A549 (cell line): ENCODE data around the gene GPHB5. TPM values are rescaled to one million over a fixed set of nuclear protein-coding genes. Genes with fewer than 3 reads are reported as not detected.

ENCODE experiments used
- ATAC-seq, 2 experiments: fragments of 200-7000 bp in 1 of 2; fragments of >200 bp in 1 of 2; cut with Nextera tagmentation in 1 of 2; cut with Tn5 transposase in 1 of 2; 3 replicates each; pipeline versions ENCODE4 v1.8.0 to v1.9.1; 2018 to 2020; ENCODE audit warnings: mild to moderate bottlenecking in 1 of 2, moderate library complexity in 1 of 2
- CTCF ChIA-PET: fragments of 300-600 bp; sonication (Branson Sonifier 250); formaldehyde crosslinking; extraction: SDS; loops from one replicate; lab custom pipeline; 2021; ENCODE audit warnings: antibody characterized with exemption, inconsistent platforms; lab: Yijun Ruan, JAX
- POLR2A ChIA-PET: fragments of 350-600 bp; formaldehyde crosslinking; extraction: SDS; loops from one replicate; lab custom pipeline; 2021; ENCODE audit warnings: antibody characterized with exemption, inconsistent platforms; lab: Yijun Ruan, JAX
- DNase-seq, 2 experiments: peaks; one replicate each; pipeline versions ENCODE4 v3.0.0 to v3.0.0-alpha.2; 2011 to 2016; ENCODE audit warnings: low read depth in 1 of 2, low spot score in 1 of 2
- FAIRE-seq: peaks from 2 replicates; lab custom pipeline; 2011; peaks lifted over from hg19 to GRCh38; lab: Jason Lieb, UNC
- H3K27ac ChIP-seq, 2 experiments: fragments of >200 bp; sonication (Bioruptor Twin); formaldehyde crosslinking; 3 replicates each; pipeline ENCODE4 v1.5.1; 2016 to 2017
- H3K4me1 ChIP-seq: fragments of >200 bp; sonication (Bioruptor Twin); formaldehyde crosslinking; 3 replicates; pipeline ENCODE4 v1.6.1; 2016
- H3K4me2 ChIP-seq: fragments of >200 bp; sonication (Bioruptor Twin); formaldehyde crosslinking; 3 replicates; pipeline ENCODE4 v1.6.1; 2016
- H3K4me3 ChIP-seq: fragments of >200 bp; sonication (Bioruptor Twin); formaldehyde crosslinking; 3 replicates; pipeline ENCODE4 v1.5.1; 2016
- H3K9me3 ChIP-seq: fragments of >200 bp; sonication (Bioruptor Twin); formaldehyde crosslinking; 3 replicates; pipeline ENCODE4 v1.6.1; 2016
- ATOH8 ChIP-seq: fragments of 250-450 bp; sonication (Bioruptor Pico); IDR thresholded peaks from 2 replicates; pipeline ENCODE4 v1.5.0; 2020; ENCODE audit warnings: low read depth, mild to moderate bottlenecking, moderate library complexity
- EHF ChIP-seq: fragments of 250-450 bp; sonication (Bioruptor Pico); IDR thresholded peaks from 2 replicates; pipeline ENCODE4 v1.5.0; 2020; ENCODE audit warnings: mild to moderate bottlenecking
- ELK1 ChIP-seq: fragments of 150-350 bp; IDR thresholded peaks from 2 replicates; pipeline ENCODE4 v1.6.1; 2014; ENCODE audit warnings: low read depth, mild to moderate bottlenecking, low read length
- ESRRA ChIP-seq: fragments of 150-350 bp; IDR thresholded peaks from 2 replicates; pipeline ENCODE4 v1.6.1; 2014; ENCODE audit warnings: mild to moderate bottlenecking, low read length, borderline replicate concordance
- FOSB ChIP-seq: fragments of 250-450 bp; sonication (Bioruptor Pico); IDR thresholded peaks from 2 replicates; pipeline ENCODE4 v1.5.0; 2020; ENCODE audit warnings: mild to moderate bottlenecking, moderate library complexity
- FOSL2 ChIP-seq, 2 experiments: fragments of 450-650 bp in 1 of 2; fragments of >200 bp in 1 of 2; sonication (Bioruptor Twin) in 1 of 2; formaldehyde crosslinking; IDR thresholded peaks; 2 replicates each; pipeline versions ENCODE4 v1.5.0 to v1.6.1; 2016 to 2020; ENCODE audit warnings: mild to moderate bottlenecking in 1 of 2, moderate library complexity in 1 of 2
- FOXS1 ChIP-seq: fragments of 250-450 bp; sonication (Bioruptor Pico); IDR thresholded peaks from 2 replicates; pipeline ENCODE4 v1.5.0; 2020; ENCODE audit warnings: mild to moderate bottlenecking, moderate library complexity
- HEYL ChIP-seq: fragments of 250-450 bp; sonication (Bioruptor Pico); IDR thresholded peaks from 2 replicates; pipeline ENCODE4 v1.8.0; 2021; ENCODE audit warnings: mild to moderate bottlenecking, moderate library complexity
- HMGXB4 ChIP-seq: fragments of 250-450 bp; sonication (Bioruptor Pico); IDR thresholded peaks from 2 replicates; pipeline ENCODE4 v1.5.0; 2021; ENCODE audit warnings: mild to moderate bottlenecking, moderate library complexity, borderline replicate concordance
- HOXA7 ChIP-seq: fragments of 250-450 bp; sonication (Bioruptor Pico); IDR thresholded peaks from 2 replicates; pipeline ENCODE4 v1.5.0; 2020; ENCODE audit warnings: mild to moderate bottlenecking, moderate library complexity
- HOXB13 ChIP-seq: fragments of 250-450 bp; sonication (Bioruptor Pico); IDR thresholded peaks from 2 replicates; pipeline ENCODE4 v1.5.0; 2020; ENCODE audit warnings: low read depth, mild to moderate bottlenecking, moderate library complexity
- MAFK ChIP-seq: fragments of 450-650 bp; IDR thresholded peaks from 2 replicates; pipeline ENCODE4 v1.6.1; 2014; ENCODE audit not compliant: partially characterized antibody
- MAZ ChIP-seq: fragments of 150-350 bp; IDR thresholded peaks from 2 replicates; pipeline ENCODE4 v1.6.1; 2014; ENCODE audit warnings: antibody characterized with exemption, low read depth, low read length, borderline replicate concordance
- NR3C1 ChIP-seq: fragments of >200 bp; sonication (Bioruptor Twin); formaldehyde crosslinking; IDR thresholded peaks from 3 replicates; pipeline ENCODE4 v1.6.1; 2017
- POLR2A ChIP-seq: IDR thresholded peaks from 2 replicates; pipeline ENCODE4 v1.6.1; 2012; ENCODE audit warnings: mild to moderate bottlenecking, low read length
- RAD21 ChIP-seq, 2 experiments: fragments of >200 bp in 1 of 2; sonication (Bioruptor Twin) in 1 of 2; formaldehyde crosslinking in 1 of 2; IDR thresholded peaks in 1 of 2; conservative IDR thresholded peaks in 1 of 2; 2 replicates in 1 of 2; 3 replicates in 1 of 2; pipeline ENCODE4 v1.6.1; 2012 to 2018; ENCODE audit warnings: inconsistent platforms in 1 of 2
- RARB ChIP-seq: fragments of 250-450 bp; sonication (Bioruptor Pico); IDR thresholded peaks from 2 replicates; pipeline ENCODE4 v1.8.0; 2021; ENCODE audit warnings: mild to moderate bottlenecking, moderate library complexity
- RNF2 ChIP-seq: fragments of 200-600 bp; sonication (generic); IDR thresholded peaks from 2 replicates; pipeline ENCODE4 v1.6.1; 2016; ENCODE audit warnings: low read depth, mild to moderate bottlenecking, antibody characterized with exemption, moderate library complexity, borderline replicate concordance
- SREBF2 ChIP-seq: fragments of 450-650 bp; IDR thresholded peaks from 2 replicates; pipeline ENCODE4 v1.6.1; 2014; ENCODE audit warnings: mild to moderate bottlenecking, moderate library complexity
- TP53 ChIP-seq: fragments of 250-450 bp; sonication (Bioruptor Pico); IDR thresholded peaks from 2 replicates; pipeline ENCODE4 v1.5.0; 2021; ENCODE audit warnings: mild to moderate bottlenecking, moderate library complexity
- USF2 ChIP-seq: fragments of 450-650 bp; IDR thresholded peaks from 2 replicates; pipeline ENCODE4 v1.6.1; 2014; ENCODE audit warnings: antibody characterized with exemption
- ZFP36 ChIP-seq: fragments of 450-650 bp; IDR thresholded peaks from 2 replicates; pipeline ENCODE4 v1.6.1; 2014; ENCODE audit warnings: borderline replicate concordance; ENCODE audit not compliant: partially characterized antibody
- ZSCAN20 ChIP-seq: fragments of 250-450 bp; sonication (Bioruptor Pico); IDR thresholded peaks from 2 replicates; pipeline ENCODE4 v1.8.0; 2022; ENCODE audit warnings: mild to moderate bottlenecking, moderate library complexity
- WGBS: methylation state at CpG from one replicate; pipeline ENCODE4 v1.1.6; 2017; ENCODE audit errors: missing lambda C conversion rate; 5-methylcytosine and 5-hydroxymethylcytosine counted together
- polyA plus RNA-seq, 4 experiments: library from polyadenylated mRNA; depleted of rRNA in 3 of 4; stranded (reverse); fragments of >200 nt; fragmentation: RNase III in 1 of 4; extraction: RNeasy Plus Mini Kit Qiagen cat#74134 plus additional on column Dnase treatment in 1 of 4; gene quantifications; 2 replicates in 3 of 4; 3 replicates in 1 of 4; pipeline ENCODE4 v1.2.3, GENCODE V29; 2011 to 2017

The GPHB5 gene
- polyA plus RNA-seq, 2 of the 4 experiments (the other 2 are of a cell fraction), result not detected

- ChIA-PET CTCF (no interaction called here), POLR2A (no interaction called here)
- no peak for ATAC-seq
- no peak for TF ChIP-seq EHF (CRISPR knock-in tag)
- no peak for TF ChIP-seq USF2
- no peak for TF ChIP-seq ZFP36
- no peak for TF ChIP-seq SREBF2
- TF ChIP-seq TP53 (CRISPR knock-in tag), result no peak
- TF ChIP-seq RARB (CRISPR knock-in tag), result no peak
- no peak for TF ChIP-seq ZSCAN20 (CRISPR knock-in tag)
- TF ChIP-seq FOSL2 (IDR thresholded peaks at IDR 0.05), result no peak
- TF ChIP-seq FOSL2 (CRISPR knock-in tag; IDR thresholded peaks at IDR 0.05), result no peak
- TF ChIP-seq RNF2, result no peak
- no peak for TF ChIP-seq HEYL
- TF ChIP-seq MAFK, result no peak
- no peak for TF ChIP-seq HOXB13 (CRISPR knock-in tag)
- no peak for TF ChIP-seq POLR2A
- no peak for TF ChIP-seq FOSB (CRISPR knock-in tag)
- Histone ChIP-seq H3K27ac (no peak overlapping the region), H3K4me1 (no peaks in the 10 kb centered on the region), H3K9me3 (no peaks in the 10 kb centered on the region), H3K4me3 (no peak overlapping the region), H3K4me2 (no peak overlapping the region)
- DNase-seq, result no peak
- FAIRE-seq, result no peak
- 28% methylated on average over 11 of the region's 11 CpGs for WGBS
These were observed 49.0 kb downstream of the GPHB5 start for GRCh38 chr14:63269561-63270225.

- ATAC-seq, result no peak
- ChIA-PET CTCF (no interaction called here), POLR2A (no interaction called here)
- H3K4me3 ChIP-seq, result no peak overlapping the region
- 38% methylated on average over 5 of the region's 5 CpGs for WGBS
- no peaks in the 10 kb centered on the region for H3K4me1 ChIP-seq
- H3K4me2 ChIP-seq, result no peak overlapping the region
- no peak overlapping the region for H3K27ac ChIP-seq
- H3K9me3 ChIP-seq, result no peaks in the 10 kb centered on the region
- no peak for FAIRE-seq
- no peak for TF ChIP-seq HMGXB4
- no peak for TF ChIP-seq MAFK
- no peak for TF ChIP-seq ATOH8 (CRISPR knock-in tag)
- no peak for TF ChIP-seq FOXS1
- no peak for TF ChIP-seq HOXA7 (CRISPR knock-in tag)
- TF ChIP-seq NR3C1, result no peak
- no peak for TF ChIP-seq RAD21 (conservative IDR thresholded peaks at IDR 0.05 in 1 of 2, IDR thresholded peaks at IDR 0.05 in 1 of 2)
- TF ChIP-seq MAZ, result no peak
- TF ChIP-seq ESRRA, result no peak
- TF ChIP-seq ELK1, result no peak
- DNase-seq, result no peak
These were observed 50.0 kb downstream of the GPHB5 start for GRCh38 chr14:63268771-63269170.
